ENCODE measurements around the gene PLA2G15.

DNA sequence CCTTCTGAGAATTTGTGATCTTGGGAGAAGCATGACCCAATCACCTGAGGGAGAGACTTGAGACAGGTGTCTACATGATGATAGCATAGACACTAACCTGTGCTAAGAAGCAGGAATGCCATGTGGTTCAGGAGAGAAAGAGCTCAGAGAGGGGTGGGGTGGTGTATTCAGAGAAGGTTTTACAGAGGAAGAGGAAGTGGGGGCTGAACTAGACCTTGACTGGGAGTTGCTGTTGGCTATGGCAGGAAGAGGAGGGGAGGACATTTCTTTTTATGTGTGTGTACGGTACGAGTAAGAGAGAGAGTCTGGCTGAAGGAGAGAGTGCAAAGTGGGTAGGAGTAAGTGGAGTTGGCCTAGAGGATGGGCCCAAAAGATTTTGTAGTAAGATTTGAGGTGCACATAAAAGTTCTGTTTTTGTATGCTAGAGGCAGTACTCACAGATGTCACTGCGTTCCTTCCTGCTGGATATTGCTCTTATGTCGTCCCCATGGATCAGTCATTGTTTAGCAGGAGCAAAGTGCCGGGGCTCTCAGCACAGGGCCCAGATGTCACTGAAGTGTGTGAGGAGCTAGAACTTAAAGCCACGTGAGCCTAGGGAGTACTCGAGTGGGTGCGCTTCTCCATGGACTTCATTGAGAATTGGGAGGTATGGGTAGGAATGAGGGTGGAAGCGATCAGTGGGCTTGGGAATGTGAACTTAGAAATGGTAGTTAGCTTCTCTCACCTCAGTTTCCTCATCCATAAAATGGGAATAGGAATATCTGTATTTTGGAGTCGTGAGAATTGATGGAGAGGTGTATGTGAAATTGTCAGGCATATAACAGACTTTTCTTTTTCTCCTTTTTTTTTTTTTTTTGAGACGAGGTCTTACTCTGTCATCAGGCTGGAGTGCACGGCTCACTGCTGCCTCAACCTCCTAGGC, 41.2 kb downstream of the PLA2G15 start:
- TF ChIP-seq, protein P1, sequence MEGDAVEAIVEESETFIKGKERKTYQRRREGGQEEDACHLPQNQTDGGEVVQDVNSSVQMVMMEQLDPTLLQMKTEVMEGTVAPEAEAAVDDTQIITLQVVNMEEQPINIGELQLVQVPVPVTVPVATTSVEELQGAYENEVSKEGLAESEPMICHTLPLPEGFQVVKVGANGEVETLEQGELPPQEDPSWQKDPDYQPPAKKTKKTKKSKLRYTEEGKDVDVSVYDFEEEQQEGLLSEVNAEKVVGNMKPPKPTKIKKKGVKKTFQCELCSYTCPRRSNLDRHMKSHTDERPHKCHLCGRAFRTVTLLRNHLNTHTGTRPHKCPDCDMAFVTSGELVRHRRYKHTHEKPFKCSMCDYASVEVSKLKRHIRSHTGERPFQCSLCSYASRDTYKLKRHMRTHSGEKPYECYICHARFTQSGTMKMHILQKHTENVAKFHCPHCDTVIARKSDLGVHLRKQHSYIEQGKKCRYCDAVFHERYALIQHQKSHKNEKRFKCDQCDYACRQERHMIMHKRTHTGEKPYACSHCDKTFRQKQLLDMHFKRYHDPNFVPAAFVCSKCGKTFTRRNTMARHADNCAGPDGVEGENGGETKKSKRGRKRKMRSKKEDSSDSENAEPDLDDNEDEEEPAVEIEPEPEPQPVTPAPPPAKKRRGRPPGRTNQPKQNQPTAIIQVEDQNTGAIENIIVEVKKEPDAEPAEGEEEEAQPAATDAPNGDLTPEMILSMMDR (IDR thresholded peaks at IDR 0.05) = no peak
- TF ChIP-seq POLR2A (IDR thresholded peaks at IDR 0.05) = no peak
